ENCODE data around the gene CD52.

- TF ChIP-seq CTCF (IDR thresholded peaks at IDR 0.05) (no peak), EZH2 (IDR thresholded peaks at IDR 0.05) (no peak), EZH2phosphoT487 (IDR thresholded peaks at IDR 0.05) (no peak)
Observed at GRCh38 chr1:26346274-26347033, 28.7 kb downstream of the CD52 start.

Measured in neural progenitor cell (in vitro differentiated cells).